CD4-positive, CD25-positive, alpha-beta regulatory T cell (primary cell): ENCODE results near the gene ADAMTSL5. TPM values are rescaled to one million over a fixed set of nuclear protein-coding genes. Genes with fewer than 3 reads are reported as not detected.
A peak's percentile ranks its signal among the peaks of the same experiment; 100 is the strongest.

Experiments
- ATAC-seq, 2 donors: fragments of 150-1000 bp; cut with Tn5 transposase; one replicate each; pipeline ENCODE4 v1.10.0; 2021; ENCODE audit warnings: low read depth in 2 of 2, moderate number of reproducible peaks in 2 of 2, moderate library complexity in 1 of 2
- DNase-seq, 3 donors: peaks; one replicate each; pipeline versions ENCODE4 v3.0.0 to v3.0.0-alpha.2; 2012 to 2022; ENCODE audit warnings: mixed read lengths in 1 of 3
- H3K27ac ChIP-seq: one replicate; pipeline ENCODE4 v1.7.0; 2013; ENCODE audit warnings: mild to moderate bottlenecking, low read length; ENCODE audit not compliant: insufficient read depth, poor library complexity, severe bottlenecking
- H3K27me3 ChIP-seq: one replicate; pipeline ENCODE4 v1.7.0; 2013; ENCODE audit warnings: low read length; ENCODE audit not compliant: control insufficient read depth, insufficient read depth
- H3K36me3 ChIP-seq: one replicate; pipeline ENCODE4 v1.7.0; 2013; ENCODE audit warnings: mild to moderate bottlenecking, low read length, moderate library complexity; ENCODE audit not compliant: control insufficient read depth, insufficient read depth
- H3K4me1 ChIP-seq: 2 replicates; pipeline ENCODE4 v1.7.0; 2013; ENCODE audit warnings: mild to moderate bottlenecking, low read length; ENCODE audit not compliant: insufficient read depth, control insufficient read depth, poor library complexity, severe bottlenecking
- H3K4me3 ChIP-seq: one replicate; pipeline ENCODE4 v1.7.0; 2013; ENCODE audit warnings: low read depth, mild to moderate bottlenecking, low read length, moderate library complexity
- H3K9me3 ChIP-seq, 2 experiments: 1 replicate in 1 of 2; 2 replicates in 1 of 2; pipeline ENCODE4 v1.7.0; 2013; ENCODE audit warnings: low read length in 2 of 2, mild to moderate bottlenecking in 1 of 2, moderate library complexity in 1 of 2; ENCODE audit not compliant: control insufficient read depth in 2 of 2
- H3K27ac Mint-ChIP-seq, 3 donors: one replicate each; pipeline ENCODE4 v1.8.0; 2020 to 2022; ENCODE audit warnings: mild to moderate bottlenecking in 3 of 3, mixed read lengths in 3 of 3, moderate library complexity in 2 of 3
- H3K27me3 Mint-ChIP-seq: one replicate; pipeline ENCODE4 v1.8.0; 2022; ENCODE audit warnings: mild to moderate bottlenecking, mixed read lengths
- H3K36me3 Mint-ChIP-seq: one replicate; pipeline ENCODE4 v1.8.0; 2020; ENCODE audit warnings: mixed read lengths
- H3K4me1 Mint-ChIP-seq, 4 donors: one replicate each; pipeline ENCODE4 v1.8.0; 2020 to 2022; ENCODE audit warnings: mixed read lengths in 4 of 4, mild to moderate bottlenecking in 1 of 4
- H3K4me3 Mint-ChIP-seq, 4 donors: one replicate each; pipeline ENCODE4 v1.8.0; 2020 to 2022; ENCODE audit warnings: mild to moderate bottlenecking in 4 of 4, mixed read lengths in 4 of 4, moderate library complexity in 3 of 4
- H3K9me3 Mint-ChIP-seq, 7 donors: one replicate each; pipeline ENCODE4 v1.8.0; 2020 to 2022; ENCODE audit warnings: mixed read lengths in 7 of 7, mild to moderate bottlenecking in 3 of 7, moderate library complexity in 2 of 7
- polyA plus RNA-seq, 4 donors: library from polyadenylated mRNA; unstranded; fragments of 300-500 nt; fragmentation: Illumina TruSeq; gene quantifications; one replicate each; pipeline ENCODE4 v1.2.3, GENCODE V29; 2021
- total RNA-seq: library from RNA; stranded (reverse); gene quantifications from one replicate; pipeline ENCODE4 v1.2.3, GENCODE V29; 2022

The ADAMTSL5 gene
- total and polyA plus RNA-seq, 5 donors from 2014 or later: 0.29 to 3.3 (median 2.1) TPM

DNA sequence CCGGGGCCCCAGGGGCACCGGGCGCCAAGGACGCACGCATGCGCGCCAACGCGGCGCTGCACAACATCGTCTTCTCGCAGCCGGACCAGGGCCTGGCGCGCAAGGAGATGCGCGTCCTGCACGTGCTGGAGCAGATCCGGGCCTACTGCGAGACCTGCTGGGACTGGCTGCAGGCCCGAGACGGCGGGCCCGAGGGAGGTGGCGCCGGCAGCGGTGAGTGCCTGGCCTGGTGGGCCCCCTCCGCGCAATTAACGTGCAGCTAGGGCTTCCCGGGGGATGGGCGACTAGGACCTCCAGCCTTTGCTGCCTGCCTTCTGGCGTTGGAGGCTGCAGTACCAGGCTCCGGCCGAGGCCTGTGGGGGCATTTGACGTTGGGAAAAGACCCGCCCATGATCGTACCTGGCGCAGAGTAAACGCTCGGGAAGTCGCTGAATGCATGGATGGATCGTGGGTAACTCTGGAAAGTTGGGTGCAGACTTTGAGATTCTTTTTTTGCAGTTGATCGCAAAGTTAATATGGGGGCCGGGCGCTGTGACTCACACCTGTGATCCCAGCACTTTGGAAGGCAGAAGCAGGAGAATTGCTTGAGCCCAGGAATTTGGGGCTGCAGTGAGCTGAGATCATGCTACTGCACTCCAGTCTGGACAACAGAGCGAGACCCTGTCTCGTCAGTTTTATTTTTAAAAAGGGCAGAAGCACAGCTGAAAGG is 55.6 kb downstream of the ADAMTSL5 start:
- Histone ChIP-seq H3K9me3 (no peaks in the 10 kb centered on the region), H3K4me1 (peaks cover 16% of the 10 kb centered on the region), H3K4me3 (no peak overlapping the region), H3K36me3 (peaks cover 4% of the 10 kb centered on the region), H3K27me3 (peaks cover 4% of the 10 kb centered on the region), H3K27ac (no peak overlapping the region)
- Mint-ChIP-seq H3K9me3 (peaks cover 0 to 3% (median 0%) of the 10 kb centered on the region in 7 donors), H3K36me3 (no peaks in the 10 kb centered on the region), H3K4me3 (no peak overlapping the region), H3K4me1 (peaks cover 0 to 28% (median 4%) of the 10 kb centered on the region in 4 donors), H3K27ac (no peak overlapping the region), H3K27me3 (peaks cover 43% of the 10 kb centered on the region)
- no peak for DNase-seq
- ATAC-seq: no peak

DNA sequence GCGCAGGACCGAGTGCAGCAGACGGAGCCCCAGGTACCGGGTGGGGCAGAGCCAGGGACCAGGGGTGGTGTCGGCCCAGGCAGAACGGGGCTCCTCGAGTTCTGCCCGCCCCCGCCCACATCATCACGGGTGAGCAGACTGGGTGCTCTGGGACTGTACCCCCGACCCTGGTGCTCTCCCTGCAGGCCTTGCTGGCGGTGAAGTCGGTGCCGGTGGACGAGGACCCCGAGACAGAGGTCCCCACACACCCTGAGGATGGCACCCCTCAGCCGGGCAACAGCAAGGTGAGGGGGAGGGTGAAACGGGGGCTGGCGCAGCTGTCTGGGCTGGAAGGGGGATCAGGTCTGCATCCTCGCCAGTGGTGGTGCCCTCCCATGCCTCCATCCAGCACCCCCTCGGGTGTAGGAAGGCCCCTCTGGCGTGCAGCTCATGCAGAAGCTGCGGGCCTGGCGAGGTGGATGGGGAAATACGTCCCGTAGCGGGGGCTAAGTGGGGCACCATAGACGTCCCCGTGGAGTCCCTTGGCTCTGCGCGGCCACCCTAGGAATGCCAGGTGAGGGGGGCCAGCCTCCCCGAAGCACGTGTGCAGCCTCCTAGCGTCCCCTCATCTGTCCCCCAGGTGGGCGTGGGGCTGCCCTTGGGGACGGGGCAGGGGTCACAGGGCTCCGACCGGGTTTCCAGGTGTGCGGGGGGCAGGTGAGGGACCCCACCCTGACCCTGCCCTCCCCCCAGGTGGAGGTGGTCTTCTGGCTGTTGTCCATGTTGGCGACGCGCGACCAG is 56.5 kb downstream of the ADAMTSL5 start:
- Mint-ChIP-seq H3K4me3 (no peak overlapping the region), H3K27me3 (peaks cover 44% of the 10 kb centered on the region), H3K9me3 (peaks cover 0 to 3% (median 0%) of the 10 kb centered on the region in 7 donors), H3K36me3 (no peaks in the 10 kb centered on the region), H3K4me1 (peaks cover 0 to 28% (median 4%) of the 10 kb centered on the region in 4 donors), H3K27ac (no peak overlapping the region)
- peaks cover 4% of the 10 kb centered on the region for H3K27me3 ChIP-seq
- ATAC-seq (no peak), DNase-seq (no peak)
- no peak overlapping the region for H3K27ac ChIP-seq
- H3K9me3 ChIP-seq: no peaks in the 10 kb centered on the region
- peaks cover 4% of the 10 kb centered on the region for H3K36me3 ChIP-seq
- H3K4me1 ChIP-seq: peaks cover 16% of the 10 kb centered on the region
- no peak overlapping the region for H3K4me3 ChIP-seq

DNA sequence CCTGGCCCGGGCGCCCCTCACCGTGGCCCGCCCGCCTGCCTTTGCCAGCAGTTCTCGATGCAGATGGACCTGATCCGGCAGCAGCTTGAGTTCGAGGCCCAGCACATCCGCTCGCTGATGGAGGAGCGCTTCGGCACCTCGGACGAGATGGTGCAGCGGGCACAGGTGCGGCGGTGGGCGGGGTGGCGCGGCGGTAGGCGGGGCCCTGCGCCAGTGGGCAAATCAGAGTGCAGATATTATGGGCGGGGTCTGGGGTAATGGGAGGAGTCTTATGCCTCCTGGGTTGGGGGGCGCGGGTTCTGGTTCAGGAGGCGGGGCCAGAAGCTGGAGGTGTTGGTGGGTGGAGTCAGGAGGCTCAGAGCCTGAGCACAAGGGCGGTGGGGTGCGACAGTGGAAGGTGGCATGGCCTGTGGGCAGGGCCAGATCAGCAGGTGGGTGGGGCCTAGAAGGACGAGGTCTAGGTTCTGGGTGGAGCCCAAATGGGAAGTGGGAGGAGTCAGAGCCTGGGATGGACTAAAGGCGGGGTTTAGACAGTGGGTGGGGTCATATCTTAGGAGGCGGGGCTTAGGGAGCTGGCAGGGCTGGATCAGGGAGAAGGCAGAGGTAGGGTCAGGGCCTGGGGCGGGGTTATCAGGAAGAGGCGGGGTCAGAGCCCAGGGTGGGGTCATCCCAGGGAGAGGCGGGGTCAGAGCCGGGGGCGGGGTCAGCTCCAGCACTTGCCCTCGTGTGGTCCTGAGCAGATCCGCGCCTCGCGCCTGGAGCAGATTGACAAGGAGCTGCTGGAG is 57.3 kb downstream of the ADAMTSL5 start:
- Histone ChIP-seq H3K36me3 (peaks cover 1% of the 10 kb centered on the region), H3K9me3 (no peaks in the 10 kb centered on the region), H3K27me3 (peaks cover 10% of the 10 kb centered on the region), H3K4me1 (peaks cover 16% of the 10 kb centered on the region), H3K4me3 (no peak overlapping the region), H3K27ac (no peak overlapping the region)
- peak; percentile 54 to 56 for ATAC-seq
- peaks cover 0 to 34% (median 4%) of the 10 kb centered on the region in 4 donors for H3K4me1 Mint-ChIP-seq
- H3K9me3 Mint-ChIP-seq: peaks cover 0 to 4% (median 0%) of the 10 kb centered on the region in 7 donors
- H3K4me3 Mint-ChIP-seq: peak overlapping the region in 3 of 4 donors; percentile 62 to 80 (median 76)
- H3K36me3 Mint-ChIP-seq: no peaks in the 10 kb centered on the region
- DNase-seq: peak; percentile 55 to 74 (median 56)
- H3K27me3 Mint-ChIP-seq: peaks cover 52% of the 10 kb centered on the region
- peak overlapping the region in 1 of 3 donors; percentile 32 for H3K27ac Mint-ChIP-seq

Other genes starting within 250 kb of the ADAMTSL5 start
- gene CIRBP, start 243.7 kb downstream of the ADAMTSL5 start, total RNA-seq: 497 TPM
- gene CIRBP, start 243.7 kb downstream of the ADAMTSL5 start, polyA plus RNA-seq: 100 to 1,000 TPM; 172 to 243 (median 210) TPM
- gene FAM174C, start 237.5 kb downstream of the ADAMTSL5 start, total RNA-seq: 44.2 TPM
- 10 to 100 TPM; 72.9 to 91.3 (median 88.4) TPM for gene FAM174C, start 237.5 kb downstream of the ADAMTSL5 start, polyA plus RNA-seq
- not detected for gene EFNA2, start 227.1 kb downstream of the ADAMTSL5 start, total RNA-seq
- gene EFNA2, start 227.1 kb downstream of the ADAMTSL5 start, polyA plus RNA-seq: not detected
- 58.3 TPM for gene NDUFS7, start 129.1 kb downstream of the ADAMTSL5 start, total RNA-seq
- gene NDUFS7, start 129.1 kb downstream of the ADAMTSL5 start, polyA plus RNA-seq: 100 to 1,000 TPM; 190 to 227 (median 215) TPM
- 6.7 TPM for gene GAMT, start 111.5 kb downstream of the ADAMTSL5 start, total RNA-seq
- gene GAMT, start 111.5 kb downstream of the ADAMTSL5 start, polyA plus RNA-seq: 10 to 100 TPM; 10.4 to 20.2 (median 14.2) TPM
- gene DAZAP1, start 105.4 kb downstream of the ADAMTSL5 start, total RNA-seq: 153 TPM
- 1 to 10 TPM; 2.4 to 5.3 (median 4.2) TPM for gene DAZAP1, start 105.4 kb downstream of the ADAMTSL5 start, polyA plus RNA-seq
- 1,352 TPM for gene RPS15, start 74.6 kb downstream of the ADAMTSL5 start, total RNA-seq
- gene RPS15, start 74.6 kb downstream of the ADAMTSL5 start, polyA plus RNA-seq: 1,000 to 10,000 TPM; 2,869 to 3,453 (median 3,084) TPM
- 0.25 TPM for gene APC2, start 62.9 kb downstream of the ADAMTSL5 start, total RNA-seq
- under 1 TPM in 2 of 4 donors, not detected in 2; 0.06 to 0.07 TPM for gene APC2, start 62.9 kb downstream of the ADAMTSL5 start, polyA plus RNA-seq
- gene C19orf25, start 33.8 kb downstream of the ADAMTSL5 start, total RNA-seq: 33.4 TPM
- 10 to 100 TPM; 42.2 to 64.0 (median 54.0) TPM for gene C19orf25, start 33.8 kb downstream of the ADAMTSL5 start, polyA plus RNA-seq
- gene PCSK4, start 22.7 kb downstream of the ADAMTSL5 start, total RNA-seq: 1.3 TPM
- gene PCSK4, start 22.7 kb downstream of the ADAMTSL5 start, polyA plus RNA-seq: 1 to 10 TPM in 1 of 4 donors, under 1 TPM in 2, not detected in 1; 0.08 to 1.3 (median 0.29) TPM
- gene REEP6, start 21.8 kb downstream of the ADAMTSL5 start, total RNA-seq: 1.3 TPM
- gene REEP6, start 21.8 kb downstream of the ADAMTSL5 start, polyA plus RNA-seq: 1 to 10 TPM; 1.5 to 3.3 (median 2.6) TPM
- gene PLK5, start 11.1 kb upstream of the ADAMTSL5 start, total RNA-seq: not detected
- not detected for gene PLK5, start 11.1 kb upstream of the ADAMTSL5 start, polyA plus RNA-seq
- 3.6 TPM for gene MEX3D, start 55.3 kb upstream of the ADAMTSL5 start, total RNA-seq
- gene MEX3D, start 55.3 kb upstream of the ADAMTSL5 start, polyA plus RNA-seq: under 1 TPM in 1 of 4 donors, not detected in 3; 0.21 TPM
- gene MBD3, start 79.8 kb upstream of the ADAMTSL5 start, total RNA-seq: 39.7 TPM
- 1 to 10 TPM; 4.8 to 6.3 (median 5.6) TPM for gene MBD3, start 79.8 kb upstream of the ADAMTSL5 start, polyA plus RNA-seq
- gene UQCR11, start 92.4 kb upstream of the ADAMTSL5 start, total RNA-seq: 126 TPM
- 100 to 1,000 TPM; 574 to 819 (median 585) TPM for gene UQCR11, start 92.4 kb upstream of the ADAMTSL5 start, polyA plus RNA-seq
- 56.5 TPM for gene TCF3, start 139.6 kb upstream of the ADAMTSL5 start, total RNA-seq
- gene TCF3, start 139.6 kb upstream of the ADAMTSL5 start, polyA plus RNA-seq: 1 to 10 TPM; 3.4 to 7.5 (median 3.6) TPM
- gene ONECUT3, start 240.5 kb upstream of the ADAMTSL5 start, total RNA-seq: not detected
- gene ONECUT3, start 240.5 kb upstream of the ADAMTSL5 start, polyA plus RNA-seq: not detected